Ascending aorta (tissue), 2 donors: Measurements from ENCODE around the gene MCTP1. TPM values are rescaled to one million over a fixed set of nuclear protein-coding genes. Genes with fewer than 3 reads are reported as not detected.

Experiments
- DNase-seq, 2 donors: peaks; one replicate each; pipeline ENCODE4 v3.0.0-alpha.2; 2019; ENCODE audit warnings: low spot score in 2 of 2
- H3K27ac ChIP-seq, 2 donors: fragments of 200-600 bp; sonication (generic); one replicate each; pipeline ENCODE4 v1.5.1; 2016 to 2017; ENCODE audit warnings: mild to moderate bottlenecking in 1 of 2
- H3K27me3 ChIP-seq: fragments of 200-600 bp; sonication (generic); one replicate; pipeline ENCODE4 v1.5.1; 2017
- H3K36me3 ChIP-seq, 2 donors: fragments of 200-600 bp; sonication (generic); one replicate each; pipeline ENCODE4 v1.5.1; 2016
- H3K4me1 ChIP-seq, 2 donors: fragments of 200-600 bp; sonication (generic); one replicate each; pipeline ENCODE4 v1.5.1; 2016 to 2017; ENCODE audit warnings: mild to moderate bottlenecking in 1 of 2
- H3K4me3 ChIP-seq, 2 donors: fragments of 200-600 bp; sonication (generic); one replicate each; pipeline ENCODE4 v1.5.1; 2016 to 2017; ENCODE audit warnings: mild to moderate bottlenecking in 1 of 2
- H3K9me3 ChIP-seq, 2 donors: fragments of 200-600 bp; sonication (generic); one replicate each; pipeline ENCODE4 v1.5.1; 2016
- CTCF ChIP-seq, 3 experiments: fragments of 200-600 bp in 2 of 3; fragments of 450-650 bp in 1 of 3; sonication (generic) in 2 of 3; IDR thresholded peaks; one replicate each; pipeline ENCODE4 v1.5.1; 2016 to 2019; ENCODE audit warnings: antibody characterized with exemption in 3 of 3, mild to moderate bottlenecking in 1 of 3, moderate library complexity in 1 of 3
- intact Hi-C: fragments of 100-400 bp; cut with DNase I; formaldehyde crosslinking; loops from one replicate; pipeline ENCODE4 v1.15.1; 2023
- total RNA-seq: library from RNA; depleted of rRNA; stranded (reverse); fragments of >200 nt; gene quantifications from one replicate; pipeline ENCODE4 v1.1.0, GENCODE V29; 2016

The MCTP1 gene
- total RNA-seq, 1 donor from 2014 or later = 112 TPM

DNA sequence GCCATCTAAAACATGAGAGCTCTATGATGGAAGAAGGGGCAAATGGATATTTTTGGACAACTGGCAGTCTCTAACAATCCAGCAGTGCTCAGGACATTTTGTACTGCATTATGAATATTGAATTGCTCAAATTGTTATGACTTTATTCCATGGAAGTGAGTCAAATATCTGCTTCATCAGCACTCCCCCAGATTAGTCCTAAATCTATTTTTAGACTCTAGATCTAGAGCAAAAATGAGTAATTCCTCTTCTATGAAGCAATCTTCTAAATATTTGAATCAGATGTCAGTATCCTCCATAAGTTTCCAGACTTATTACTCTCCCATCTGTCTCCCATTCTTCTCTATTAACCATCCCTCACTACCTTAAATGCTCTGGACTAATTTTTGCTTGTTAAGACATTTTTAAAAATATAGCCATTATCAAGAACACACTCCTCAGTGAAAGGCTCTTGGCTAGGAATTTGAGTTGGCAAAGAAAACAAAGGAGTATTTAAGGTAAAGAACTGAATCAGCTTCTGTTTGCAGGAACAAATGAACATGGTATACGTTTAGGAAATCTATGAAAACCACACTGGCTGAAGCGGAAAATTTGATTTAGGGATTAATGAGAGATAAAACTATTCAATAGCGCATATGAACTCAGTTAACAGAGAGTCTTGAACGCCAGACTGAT lies 300.9 kb downstream of the MCTP1 start:
- no peak for TF ChIP-seq CTCF (IDR thresholded peaks at IDR 0.05)
- intact Hi-C loops = no loop called here
- Histone ChIP-seq H3K27ac (no peak overlapping the region), H3K27me3 (no peaks in the 10 kb centered on the region), H3K9me3 (no peaks in the 10 kb centered on the region), H3K4me3 (no peak overlapping the region), H3K36me3 (no peaks in the 10 kb centered on the region), H3K4me1 (no peaks in the 10 kb centered on the region)
- no peak for DNase-seq

DNA sequence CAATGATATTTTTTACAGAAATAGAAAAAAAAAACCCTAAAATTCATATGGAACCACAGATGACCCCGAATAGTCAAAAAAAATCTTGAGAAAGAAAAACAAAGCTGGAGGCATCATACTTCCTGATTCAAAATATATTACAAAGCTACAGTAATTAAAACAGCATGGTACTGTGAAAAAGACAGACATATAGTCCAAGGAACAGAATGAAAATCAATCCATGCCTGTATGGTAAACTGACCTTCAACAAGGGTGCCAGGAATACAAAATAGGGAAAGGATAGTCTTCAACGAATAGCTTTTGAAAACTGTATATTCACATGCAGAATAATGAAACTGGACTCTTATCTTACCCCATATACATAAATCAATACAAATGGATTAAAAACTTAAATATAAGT lies 307.5 kb downstream of the MCTP1 start:
- no peaks in the 10 kb centered on the region for H3K27me3 ChIP-seq
- peaks cover 0 to 14% of the 10 kb centered on the region in 2 donors for H3K9me3 ChIP-seq
- intact Hi-C loops = no loop called here
- no peak overlapping the region for H3K4me3 ChIP-seq
- no peak for DNase-seq
- H3K27ac ChIP-seq = no peak overlapping the region
- no peaks in the 10 kb centered on the region for H3K4me1 ChIP-seq
- no peak for TF ChIP-seq CTCF (IDR thresholded peaks at IDR 0.05)
- no peaks in the 10 kb centered on the region for H3K36me3 ChIP-seq

DNA sequence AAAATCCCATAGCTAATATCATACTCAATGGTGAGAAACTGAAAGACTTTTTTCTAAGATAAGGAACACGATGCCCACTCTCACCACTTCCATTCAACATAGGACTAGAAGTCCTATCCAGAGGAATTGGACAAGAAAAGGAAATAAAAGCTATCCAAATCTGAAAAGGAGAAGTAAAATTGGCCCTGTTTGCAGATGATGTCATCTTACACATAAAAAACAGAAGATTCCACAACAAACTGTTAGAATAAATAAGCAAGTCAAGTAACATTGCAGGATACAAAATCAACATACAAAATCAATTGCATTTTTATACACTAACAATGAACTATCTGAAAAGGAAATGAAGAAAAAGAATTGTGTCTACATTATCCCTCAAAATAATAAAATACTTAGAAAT lies 308.0 kb downstream of the MCTP1 start:
- no peaks in the 10 kb centered on the region for H3K36me3 ChIP-seq
- H3K4me1 ChIP-seq = no peaks in the 10 kb centered on the region
- H3K27ac ChIP-seq = no peak overlapping the region
- H3K4me3 ChIP-seq = no peak overlapping the region
- peaks cover 0 to 14% of the 10 kb centered on the region in 2 donors for H3K9me3 ChIP-seq
- H3K27me3 ChIP-seq = no peaks in the 10 kb centered on the region
- no peak for TF ChIP-seq CTCF (IDR thresholded peaks at IDR 0.05)
- DNase-seq = no peak
- intact Hi-C loops = no loop called here

GRCh38 chr5:94972268-94972667 lies 312.6 kb downstream of the MCTP1 start:
- intact Hi-C loops = no loop called here
- TF ChIP-seq CTCF (IDR thresholded peaks at IDR 0.05) = no peak
- Histone ChIP-seq H3K27ac (no peak overlapping the region), H3K4me3 (no peak overlapping the region), H3K4me1 (no peaks in the 10 kb centered on the region), H3K9me3 (peaks cover 0 to 7% of the 10 kb centered on the region in 2 donors), H3K36me3 (no peaks in the 10 kb centered on the region), H3K27me3 (no peaks in the 10 kb centered on the region)
- DNase-seq = no peak

DNA sequence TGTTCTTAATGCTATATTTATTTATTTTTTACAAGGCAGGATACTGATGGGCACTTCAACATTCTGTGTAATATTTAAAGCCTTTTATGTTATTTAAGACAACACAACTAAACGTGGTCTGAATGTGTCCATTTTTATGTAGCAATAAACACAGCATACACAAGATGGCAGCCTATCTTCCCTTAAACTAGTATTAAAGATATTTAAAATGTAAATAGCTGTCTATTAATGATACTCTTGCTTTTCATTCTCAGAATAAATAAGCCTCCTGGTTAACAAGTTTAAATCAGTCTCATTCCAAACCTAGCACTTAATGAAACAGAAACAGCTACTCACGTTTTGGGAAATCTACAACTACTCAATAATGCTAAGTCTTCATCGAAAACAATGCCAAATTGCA lies 315.7 kb downstream of the MCTP1 start:
- intact Hi-C loops = no loop called here
- no peak for TF ChIP-seq CTCF (IDR thresholded peaks at IDR 0.05)
- no peaks in the 10 kb centered on the region for H3K27me3 ChIP-seq
- H3K4me1 ChIP-seq = no peaks in the 10 kb centered on the region
- no peaks in the 10 kb centered on the region for H3K9me3 ChIP-seq
- H3K36me3 ChIP-seq = no peaks in the 10 kb centered on the region
- DNase-seq = no peak
- H3K27ac ChIP-seq = no peak overlapping the region
- H3K4me3 ChIP-seq = no peak overlapping the region
